ENCODE data around the gene SLC6A12. TPM values are rescaled to one million over a fixed set of nuclear protein-coding genes. Genes with fewer than 3 reads are reported as not detected.

Gene SLC6A12
- total and polyA plus RNA-seq, 2 donors from 2014 or later: 45.6 to 130 TPM

GRCh38 chr12:243381-243780, 29.4 kb upstream of the SLC6A12 start:
- DNase-seq (no peak), FAIRE-seq (no peak)
- Histone ChIP-seq H3K9ac (ENCODE audit: low read length in 3 of 3) (no peak overlapping the region), H3K4me1 (ENCODE audit: control insufficient read depth in 2 of 3, insufficient read depth in 2 of 3, low read depth in 1 of 3, low read length in 3 of 3) (peaks cover 0 to 4% (median 0%) of the 10 kb centered on the region in 3 donors), H3K9me3 (ENCODE audit: control insufficient read depth in 2 of 3, insufficient read depth in 1 of 3, low read length in 3 of 3) (no peaks in the 10 kb centered on the region), H3K27me3 (ENCODE audit: control insufficient read depth, insufficient read depth, low read length) (no peaks in the 10 kb centered on the region), H3K36me3 (ENCODE audit: control insufficient read depth in 2 of 3, insufficient read depth in 3 of 3, low read length in 3 of 3) (peaks cover 0 to 4% (median 2%) of the 10 kb centered on the region in 3 donors), H3K4me3 (ENCODE audit: low read length in 3 of 3) (no peak overlapping the region), H3K27ac (ENCODE audit: low read depth in 2 of 2, low read length in 2 of 2) (no peak overlapping the region)
- no peak for TF ChIP-seq CTCF (IDR thresholded peaks at IDR 0.05; ENCODE audit: borderline replicate concordance, extremely low read depth, insufficient read depth)
- intact Hi-C loops (cut with DNase I): no loop called here

- H3K27me3 ChIP-seq (ENCODE audit: control insufficient read depth, insufficient read depth, low read length): no peaks in the 10 kb centered on the region
- H3K9me3 ChIP-seq (ENCODE audit: control insufficient read depth in 2 of 3, insufficient read depth in 1 of 3, low read length in 3 of 3): no peaks in the 10 kb centered on the region
- intact Hi-C loops (cut with DNase I): no loop called here
- H3K9ac ChIP-seq (ENCODE audit: low read length in 3 of 3): no peak overlapping the region
- FAIRE-seq (no peak), DNase-seq (no peak)
- H3K36me3 ChIP-seq (ENCODE audit: control insufficient read depth in 2 of 3, insufficient read depth in 3 of 3, low read length in 3 of 3): peaks cover 0 to 4% (median 2%) of the 10 kb centered on the region in 3 donors
- peaks cover 0 to 7% (median 0%) of the 10 kb centered on the region in 3 donors for H3K4me1 ChIP-seq (ENCODE audit: control insufficient read depth in 2 of 3, insufficient read depth in 2 of 3, low read depth in 1 of 3, low read length in 3 of 3)
- no peak overlapping the region for H3K27ac ChIP-seq (ENCODE audit: low read depth in 2 of 2, low read length in 2 of 2)
- no peak for TF ChIP-seq CTCF (IDR thresholded peaks at IDR 0.05; ENCODE audit: borderline replicate concordance, extremely low read depth, insufficient read depth)
- H3K4me3 ChIP-seq (ENCODE audit: low read length in 3 of 3): no peak overlapping the region
Observed at GRCh38 chr12:242496-242895, 28.5 kb upstream of the SLC6A12 start.

- Histone ChIP-seq H3K9ac (ENCODE audit: low read length in 3 of 3) (no peak overlapping the region), H3K27ac (ENCODE audit: low read depth in 2 of 2, low read length in 2 of 2) (no peak overlapping the region), H3K4me3 (ENCODE audit: low read length in 3 of 3) (no peak overlapping the region), H3K4me1 (ENCODE audit: control insufficient read depth in 2 of 3, insufficient read depth in 2 of 3, low read depth in 1 of 3, low read length in 3 of 3) (peaks cover 0 to 7% (median 2%) of the 10 kb centered on the region in 3 donors), H3K36me3 (ENCODE audit: control insufficient read depth in 2 of 3, insufficient read depth in 3 of 3, low read length in 3 of 3) (peaks cover 0 to 7% (median 2%) of the 10 kb centered on the region in 3 donors), H3K9me3 (ENCODE audit: control insufficient read depth in 2 of 3, insufficient read depth in 1 of 3, low read length in 3 of 3) (peaks cover 0 to 3% (median 0%) of the 10 kb centered on the region in 3 donors), H3K27me3 (ENCODE audit: control insufficient read depth, insufficient read depth, low read length) (no peaks in the 10 kb centered on the region)
- no peak for TF ChIP-seq CTCF (IDR thresholded peaks at IDR 0.05; ENCODE audit: borderline replicate concordance, extremely low read depth, insufficient read depth)
- DNase-seq: no peak
- no peak for FAIRE-seq
- intact Hi-C loops (cut with DNase I): no loop called here
Observed at GRCh38 chr12:241266-241665, 27.3 kb upstream of the SLC6A12 start.

- TF ChIP-seq CTCF (IDR thresholded peaks at IDR 0.05; ENCODE audit: borderline replicate concordance, extremely low read depth, insufficient read depth): no peak
- FAIRE-seq (no peak), DNase-seq (no peak)
- intact Hi-C loops (cut with DNase I): no loop called here
- Histone ChIP-seq H3K9ac (ENCODE audit: low read length in 3 of 3) (no peak overlapping the region), H3K27ac (ENCODE audit: low read depth in 2 of 2, low read length in 2 of 2) (no peak overlapping the region), H3K36me3 (ENCODE audit: control insufficient read depth in 2 of 3, insufficient read depth in 3 of 3, low read length in 3 of 3) (peaks cover 0 to 7% (median 2%) of the 10 kb centered on the region in 3 donors), H3K4me1 (ENCODE audit: control insufficient read depth in 2 of 3, insufficient read depth in 2 of 3, low read depth in 1 of 3, low read length in 3 of 3) (peaks cover 0 to 7% (median 3%) of the 10 kb centered on the region in 3 donors), H3K4me3 (ENCODE audit: low read length in 3 of 3) (no peak overlapping the region), H3K27me3 (ENCODE audit: control insufficient read depth, insufficient read depth, low read length) (no peaks in the 10 kb centered on the region), H3K9me3 (ENCODE audit: control insufficient read depth in 2 of 3, insufficient read depth in 1 of 3, low read length in 3 of 3) (peaks cover 0 to 3% (median 0%) of the 10 kb centered on the region in 3 donors)
Observed at GRCh38 chr12:240566-240965, 26.6 kb upstream of the SLC6A12 start.
